IPS-NIHi11 (cell line): Measurements from ENCODE around the gene HIVEP3.

Experiments used
- DNase-seq: peaks from one replicate; pipeline ENCODE4 v3.0.0; 2012; ENCODE audit warnings: mixed read lengths, low spot score

The HIVEP3 gene

GRCh38 chr1:41892301-41892781, 26.4 kb downstream of the HIVEP3 start:
- no peak for DNase-seq

GRCh38 chr1:41891199-41891896, 27.4 kb downstream of the HIVEP3 start:
- DNase-seq = no peak

GRCh38 chr1:41890825-41891198, 27.9 kb downstream of the HIVEP3 start:
- no peak for DNase-seq

GRCh38 chr1:41889506-41890414, 29.0 kb downstream of the HIVEP3 start:
- no peak for DNase-seq

GRCh38 chr1:41888756-41889155, 30.0 kb downstream of the HIVEP3 start:
- DNase-seq = no peak

GRCh38 chr1:41887365-41887764, 31.4 kb downstream of the HIVEP3 start:
- no peak for DNase-seq

- no peak for DNase-seq
Observed at GRCh38 chr1:41884256-41885230, 34.2 kb downstream of the HIVEP3 start.

GRCh38 chr1:41883507-41883906, 35.2 kb downstream of the HIVEP3 start:
- no peak for DNase-seq

- DNase-seq = no peak
Observed at GRCh38 chr1:41882486-41882885, 36.2 kb downstream of the HIVEP3 start.

GRCh38 chr1:41882068-41882477, 36.6 kb downstream of the HIVEP3 start:
- DNase-seq = no peak

- no peak for DNase-seq
Observed at GRCh38 chr1:41880950-41881885, 37.5 kb downstream of the HIVEP3 start.

GRCh38 chr1:41880261-41880660, 38.5 kb downstream of the HIVEP3 start:
- no peak for DNase-seq

GRCh38 chr1:41879617-41880016, 39.1 kb downstream of the HIVEP3 start:
- no peak for DNase-seq

GRCh38 chr1:41878911-41879310, 39.8 kb downstream of the HIVEP3 start:
- DNase-seq = no peak

- DNase-seq = no peak
Observed at GRCh38 chr1:41878495-41878894, 40.2 kb downstream of the HIVEP3 start.

- no peak for DNase-seq
Observed at GRCh38 chr1:41876576-41877445, 41.9 kb downstream of the HIVEP3 start.

GRCh38 chr1:41875487-41875886, 43.2 kb downstream of the HIVEP3 start:
- no peak for DNase-seq

GRCh38 chr1:41874903-41875411, 43.8 kb downstream of the HIVEP3 start:
- no peak for DNase-seq

- DNase-seq = no peak
Observed at GRCh38 chr1:41874151-41874719, 44.5 kb downstream of the HIVEP3 start.
